Choroid plexus epithelial cell (primary cell): Measurements from ENCODE around the gene MOB3B.

Experiments
- DNase-seq: peaks from one replicate; pipeline ENCODE4 v3.0.0-alpha.2; 2010; ENCODE audit warnings: low read depth
- H3K4me3 ChIP-seq: 2 replicates; pipeline ENCODE4 v1.5.1; 2011; ENCODE audit warnings: low read depth, mild to moderate bottlenecking, control low read depth, low read length, moderate library complexity
- TF ChIP-seq, protein P1 (sequence below): conservative IDR thresholded peaks from 2 replicates; pipeline ENCODE4 v1.5.1; 2011; ENCODE audit warnings: low read depth, mild to moderate bottlenecking, control low read depth, inconsistent platforms, low read length, moderate library complexity

MOB3B gene

DNA sequence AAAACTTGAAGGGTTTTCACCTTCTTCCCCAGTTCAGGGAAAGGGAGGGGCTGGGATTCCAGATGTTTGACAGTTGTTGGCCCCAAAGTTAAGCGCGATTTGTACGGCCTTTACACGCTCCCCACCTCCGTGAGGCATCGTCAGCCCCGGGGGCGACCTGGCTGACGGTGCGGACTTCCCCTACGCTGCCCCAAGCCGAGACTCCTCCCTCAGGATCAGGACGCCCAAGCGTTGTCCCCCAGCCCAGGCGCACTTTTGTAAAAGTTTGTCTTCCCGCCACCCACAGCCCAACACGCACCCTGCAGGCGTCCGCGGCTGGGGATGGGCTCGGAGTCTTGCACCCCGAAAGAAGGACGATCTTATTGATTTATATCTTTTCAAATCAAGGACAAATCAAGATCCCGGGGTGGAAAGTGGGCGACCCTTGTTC, 713 bp downstream of the MOB3B start:
- peak overlapping the region; percentile 64 for H3K4me3 ChIP-seq
- TF ChIP-seq, protein P1, sequence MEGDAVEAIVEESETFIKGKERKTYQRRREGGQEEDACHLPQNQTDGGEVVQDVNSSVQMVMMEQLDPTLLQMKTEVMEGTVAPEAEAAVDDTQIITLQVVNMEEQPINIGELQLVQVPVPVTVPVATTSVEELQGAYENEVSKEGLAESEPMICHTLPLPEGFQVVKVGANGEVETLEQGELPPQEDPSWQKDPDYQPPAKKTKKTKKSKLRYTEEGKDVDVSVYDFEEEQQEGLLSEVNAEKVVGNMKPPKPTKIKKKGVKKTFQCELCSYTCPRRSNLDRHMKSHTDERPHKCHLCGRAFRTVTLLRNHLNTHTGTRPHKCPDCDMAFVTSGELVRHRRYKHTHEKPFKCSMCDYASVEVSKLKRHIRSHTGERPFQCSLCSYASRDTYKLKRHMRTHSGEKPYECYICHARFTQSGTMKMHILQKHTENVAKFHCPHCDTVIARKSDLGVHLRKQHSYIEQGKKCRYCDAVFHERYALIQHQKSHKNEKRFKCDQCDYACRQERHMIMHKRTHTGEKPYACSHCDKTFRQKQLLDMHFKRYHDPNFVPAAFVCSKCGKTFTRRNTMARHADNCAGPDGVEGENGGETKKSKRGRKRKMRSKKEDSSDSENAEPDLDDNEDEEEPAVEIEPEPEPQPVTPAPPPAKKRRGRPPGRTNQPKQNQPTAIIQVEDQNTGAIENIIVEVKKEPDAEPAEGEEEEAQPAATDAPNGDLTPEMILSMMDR = no peak
- peak; percentile 35 for DNase-seq

DNA sequence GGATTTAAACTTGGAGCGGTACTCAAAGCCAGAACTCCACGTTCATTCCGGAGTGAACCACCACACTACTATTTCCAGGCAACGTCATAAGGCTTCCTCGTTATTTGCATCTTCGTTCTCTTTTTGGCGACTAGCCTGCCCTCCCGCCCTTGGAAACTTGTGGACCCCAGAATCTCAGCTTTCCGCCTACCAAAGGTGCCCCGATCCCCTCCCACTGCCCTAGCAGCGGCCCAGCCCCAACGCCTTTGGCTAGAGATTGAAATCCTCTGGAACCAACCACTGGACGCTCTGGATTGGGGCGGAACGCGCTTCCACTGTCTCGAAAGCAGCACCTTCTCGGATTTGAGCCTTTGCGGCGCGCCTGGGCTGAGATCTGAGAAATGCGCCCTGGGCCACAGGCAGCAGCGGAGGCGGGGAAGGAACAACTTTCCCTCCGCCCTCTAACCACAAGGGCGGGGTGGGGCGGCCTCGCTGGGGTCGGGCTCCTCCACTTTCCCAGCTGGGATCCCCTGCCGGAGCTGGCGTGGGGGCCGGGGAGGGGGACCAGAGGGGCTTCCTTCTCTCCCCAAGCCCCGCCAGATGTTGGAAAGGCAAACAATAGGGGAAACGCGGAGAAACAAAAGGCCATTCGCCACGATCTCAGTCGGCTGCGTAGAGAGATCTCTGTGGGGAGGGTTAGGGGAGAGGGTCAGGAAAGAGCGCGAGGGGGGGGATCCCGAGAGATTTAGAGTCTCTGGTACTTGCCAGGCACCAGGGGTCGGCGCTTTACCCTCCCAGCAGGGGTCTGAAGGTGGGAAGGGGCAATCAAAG, 1.3 kb downstream of the MOB3B start:
- peak overlapping the region; percentile 64 for H3K4me3 ChIP-seq
- peak; percentile 76 for DNase-seq
- TF ChIP-seq, protein P1 = no peak

- DNase-seq = no peak
- TF ChIP-seq, protein P1 = no peak
- H3K4me3 ChIP-seq = peak overlapping the region; percentile 64
These were observed 1.9 kb downstream of the MOB3B start for GRCh38 chr9:27527702-27528075.

GRCh38 chr9:27524236-27524635, 5.4 kb downstream of the MOB3B start, which contains the start of gene IFNK:
IFNK (plus strand) TSS chr9:27524290; CDS start chr9:27524337, 47 bp downstream.
- TF ChIP-seq, protein P1 = no peak
- DNase-seq = no peak
- H3K4me3 ChIP-seq = no peak within 1 kb of the TSS

DNA sequence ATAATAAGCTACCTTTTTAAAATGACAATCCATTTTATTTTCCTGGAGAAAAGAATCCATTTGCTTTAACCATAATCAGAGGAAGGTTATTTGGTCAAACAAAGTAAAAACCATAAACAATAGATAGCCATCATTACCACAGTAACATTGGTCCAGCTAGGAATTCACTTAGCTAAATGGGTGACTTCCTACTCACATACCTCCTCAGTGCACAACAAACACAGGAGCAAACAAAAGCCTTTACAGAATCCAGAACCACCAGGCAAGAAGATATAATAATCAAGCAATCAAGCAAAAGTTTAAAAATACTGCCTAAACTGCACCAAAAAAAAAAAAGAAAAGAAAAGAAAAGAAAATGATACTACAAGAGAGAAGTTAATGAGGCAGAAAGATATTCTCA, 6.5 kb downstream of the MOB3B start:
- no peak overlapping the region for H3K4me3 ChIP-seq
- TF ChIP-seq, protein P1 = no peak
- no peak for DNase-seq

DNA sequence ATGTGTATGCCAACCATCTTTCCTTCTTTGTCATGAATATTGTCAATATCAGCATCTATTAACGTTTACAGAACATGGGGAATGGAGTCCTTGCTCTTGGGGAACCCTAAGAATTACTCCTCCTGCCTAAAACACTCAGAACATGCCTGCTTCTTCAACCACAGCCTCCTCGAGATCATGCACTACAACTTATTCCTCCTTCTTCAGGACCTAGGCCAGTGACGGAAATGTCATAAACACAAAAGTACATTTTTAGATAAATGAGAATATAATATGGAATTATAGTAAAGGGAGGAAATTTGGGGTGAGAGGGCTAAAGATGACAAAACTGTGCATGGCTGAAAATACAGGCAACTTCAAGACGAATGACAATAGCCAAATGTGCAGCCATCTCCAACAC, 8.6 kb downstream of the MOB3B start:
- no peak overlapping the region for H3K4me3 ChIP-seq
- DNase-seq = no peak
- TF ChIP-seq, protein P1 = no peak
